DMS53 (cell line): ENCODE data around the gene ADAD2.
A peak's percentile ranks its signal among the peaks of the same experiment; 100 is the strongest.

Source experiments
- DNase-seq: peaks from one replicate; lab custom pipeline; 2025; lab: John Stamatoyannopoulos, UW

The ADAD2 gene

DNA sequence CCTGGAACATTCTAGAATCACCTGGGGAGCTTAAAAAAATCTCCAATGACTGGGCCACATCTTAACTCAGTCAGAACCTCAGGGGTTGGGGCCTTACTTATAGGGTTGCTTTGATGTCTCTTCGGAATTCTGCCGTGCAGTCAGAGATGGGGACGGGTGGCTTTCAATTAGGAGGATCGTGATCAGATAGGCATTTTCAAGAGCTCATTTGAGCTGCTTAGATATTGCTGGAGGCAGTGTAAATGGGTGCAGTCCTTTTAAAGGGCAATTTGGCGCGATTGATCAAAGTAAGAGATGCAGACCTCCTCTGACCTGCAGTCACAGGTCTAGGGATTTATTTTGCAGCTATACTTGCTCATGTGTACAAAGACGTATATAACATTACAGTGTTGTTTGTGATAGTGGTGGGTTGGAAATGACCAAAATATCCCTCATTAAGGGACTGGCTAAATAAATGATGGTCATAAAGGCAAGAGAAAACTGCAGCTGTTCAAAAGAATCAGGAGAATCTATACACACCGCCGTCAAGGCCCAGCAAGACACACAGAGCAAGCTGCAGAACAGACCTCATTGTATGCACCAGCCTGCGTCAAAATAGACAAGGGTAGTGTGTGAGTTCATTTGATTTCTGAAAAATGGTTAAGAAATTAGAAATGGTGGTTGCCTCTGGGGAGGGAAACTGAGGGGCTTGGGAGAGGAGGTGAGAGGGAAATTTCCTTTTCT is 55.2 kb downstream of the ADAD2 start:
- DNase-seq, result no peak

DNA sequence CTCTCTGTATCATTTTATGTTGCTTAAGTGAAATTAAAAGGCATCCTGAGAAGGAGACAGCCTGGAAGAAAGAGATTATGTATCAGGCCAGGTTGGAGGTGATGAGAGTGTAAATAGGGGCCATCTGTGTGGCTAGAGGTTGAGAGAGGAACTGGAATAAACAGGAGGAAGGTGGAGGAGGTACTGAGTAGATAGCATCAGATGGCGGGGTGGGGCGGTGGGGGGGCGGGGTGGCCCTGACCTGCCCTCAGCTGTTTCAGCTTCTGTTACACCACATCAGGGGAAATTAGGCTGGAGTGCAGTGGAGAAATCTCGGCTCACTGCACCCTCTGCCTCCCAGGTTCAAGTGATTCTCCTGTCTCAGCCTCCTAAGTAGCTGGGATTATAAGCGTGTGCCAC is 55.7 kb downstream of the ADAD2 start:
- DNase-seq, result peak; percentile 8
